Hepatocyte (in vitro differentiated cells): Measurements from ENCODE around the gene FGD2. TPM values are rescaled to one million over a fixed set of nuclear protein-coding genes. Genes with fewer than 3 reads are reported as not detected.
"Not testable (repeated sequence)": the region's sequence is repeated elsewhere in the genome, so short reads cannot be mapped to it uniquely, and the experiment has no call there.

Experiments
- DNase-seq: peaks from one replicate; pipeline ENCODE4 v3.0.0-alpha.2; 2016; ENCODE audit warnings: low spot score
- H2AFZ ChIP-seq: fragments of 200-600 bp; sonication (generic); 2 replicates; pipeline ENCODE4 v1.6.0; 2016; ENCODE audit warnings: antibody characterized with exemption, mild to moderate bottlenecking
- H3K27ac ChIP-seq: fragments of 200-600 bp; sonication (generic); 2 replicates; pipeline ENCODE4 v1.5.1; 2016; ENCODE audit warnings: mild to moderate bottlenecking
- H3K27me3 ChIP-seq: fragments of 200-600 bp; sonication (generic); 2 replicates; pipeline ENCODE4 v1.6.1; 2016
- H3K36me3 ChIP-seq: fragments of 200-600 bp; sonication (generic); replicated peaks from 2 replicates; pipeline ENCODE4 v1.5.1; 2016; ENCODE audit warnings: low read depth; ENCODE audit not compliant: insufficient read depth
- H3K4me1 ChIP-seq: fragments of 200-600 bp; sonication (generic); 2 replicates; pipeline ENCODE4 v1.5.1; 2016; ENCODE audit warnings: mild to moderate bottlenecking, moderate library complexity; ENCODE audit not compliant: insufficient read depth
- H3K4me2 ChIP-seq: fragments of 200-600 bp; sonication (generic); 2 replicates; pipeline ENCODE4 v1.6.0; 2016
- H3K4me3 ChIP-seq: fragments of 200-600 bp; sonication (generic); 2 replicates; pipeline ENCODE4 v1.5.1; 2016; ENCODE audit warnings: mild to moderate bottlenecking
- H3K79me2 ChIP-seq: fragments of 200-600 bp; sonication (generic); 2 replicates; pipeline ENCODE4 v1.6.0; 2017; ENCODE audit warnings: mild to moderate bottlenecking
- H3K9me2 ChIP-seq: fragments of 200-600 bp; sonication (generic); replicated peaks from 2 replicates; pipeline ENCODE4 v1.6.0; 2017; ENCODE audit warnings: mild to moderate bottlenecking; ENCODE audit not compliant: insufficient read depth
- H3K9me3 ChIP-seq: fragments of 200-600 bp; sonication (generic); 2 replicates; pipeline ENCODE4 v1.5.1; 2016; ENCODE audit warnings: low read depth, mild to moderate bottlenecking
- H4K20me1 ChIP-seq: fragments of 200-600 bp; sonication (generic); 2 replicates; pipeline ENCODE4 v1.6.0; 2016; ENCODE audit warnings: mild to moderate bottlenecking; ENCODE audit not compliant: insufficient read depth, poor library complexity, severe bottlenecking
- EZH2 ChIP-seq: fragments of 200-600 bp; sonication (generic); IDR thresholded peaks from 2 replicates; pipeline ENCODE4 v1.6.1; 2016; ENCODE audit warnings: antibody characterized with exemption, mild to moderate bottlenecking, borderline replicate concordance
- EZH2phosphoT487 ChIP-seq: fragments of 200-600 bp; sonication (generic); IDR thresholded peaks from one replicate; pipeline ENCODE4 v1.6.1; 2018; ENCODE audit warnings: antibody characterized with exemption, mild to moderate bottlenecking, low read depth, moderate library complexity; ENCODE audit not compliant: unreplicated experiment, severe bottlenecking
- WGBS: methylation state at CpG from one replicate; pipeline ENCODE4 v1.1.6; 2016; ENCODE audit warnings: low lambda C conversion rate; ENCODE audit errors: missing lambda C conversion rate; 5-methylcytosine and 5-hydroxymethylcytosine counted together
- polyA plus RNA-seq: library from polyadenylated mRNA; unstranded; fragments of >200 nt; fragmentation: Nextera tagmentation; extraction: Ambion mirVana; gene quantifications from 2 replicates; pipeline ENCODE4 v1.2.1, GENCODE V29; 2016
- total RNA-seq: library from RNA; depleted of rRNA; stranded (reverse); fragments of >200 nt; gene quantifications from 2 replicates; pipeline ENCODE4 v1.2.3, GENCODE V29; 2014
- TF ChIP-seq, protein P1 (sequence below): fragments of 200-600 bp; sonication (generic); IDR thresholded peaks from 2 replicates; pipeline ENCODE4 v1.5.1; 2016; ENCODE audit warnings: antibody characterized with exemption, mild to moderate bottlenecking; ENCODE audit not compliant: poor library complexity

FGD2 gene
- total and polyA plus RNA-seq, 2 experiments from 2014 or later = 4.6 to 5.2 TPM

DNA sequence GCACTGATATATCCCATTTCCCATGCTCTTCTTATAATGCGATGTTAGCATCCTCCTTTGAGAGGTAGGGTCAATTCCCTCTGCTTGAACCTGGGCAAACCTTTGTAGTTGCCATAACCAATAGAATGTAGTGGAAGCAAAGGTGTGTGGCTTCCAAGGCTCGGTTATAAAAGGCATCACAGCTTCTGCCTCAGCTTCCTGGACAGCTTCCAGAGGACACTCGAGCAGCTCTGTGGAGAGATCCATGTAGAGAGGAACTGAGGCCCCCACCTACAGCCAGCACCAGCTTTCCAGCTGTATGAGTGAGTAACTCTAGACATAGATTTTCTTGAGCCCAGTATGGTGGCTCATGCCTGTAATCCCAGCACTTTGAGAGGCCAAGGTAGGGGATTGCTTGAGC, 36.7 kb downstream of the FGD2 start:
- Histone ChIP-seq H3K4me3 (no peak overlapping the region), H3K9me2 (no peaks in the 10 kb centered on the region), H3K27me3 (no peaks in the 10 kb centered on the region), H3K9me3 (no peaks in the 10 kb centered on the region), H3K79me2 (no peaks in the 10 kb centered on the region), H3K36me3 (no peaks in the 10 kb centered on the region), H4K20me1 (no peaks in the 10 kb centered on the region), H3K27ac (no peak overlapping the region), H3K4me2 (no peak overlapping the region), H2AFZ (no peak overlapping the region), H3K4me1 (peaks cover 3% of the 10 kb centered on the region)
- TF ChIP-seq EZH2 (no peak), EZH2phosphoT487 (no peak)
- TF ChIP-seq, protein P1, sequence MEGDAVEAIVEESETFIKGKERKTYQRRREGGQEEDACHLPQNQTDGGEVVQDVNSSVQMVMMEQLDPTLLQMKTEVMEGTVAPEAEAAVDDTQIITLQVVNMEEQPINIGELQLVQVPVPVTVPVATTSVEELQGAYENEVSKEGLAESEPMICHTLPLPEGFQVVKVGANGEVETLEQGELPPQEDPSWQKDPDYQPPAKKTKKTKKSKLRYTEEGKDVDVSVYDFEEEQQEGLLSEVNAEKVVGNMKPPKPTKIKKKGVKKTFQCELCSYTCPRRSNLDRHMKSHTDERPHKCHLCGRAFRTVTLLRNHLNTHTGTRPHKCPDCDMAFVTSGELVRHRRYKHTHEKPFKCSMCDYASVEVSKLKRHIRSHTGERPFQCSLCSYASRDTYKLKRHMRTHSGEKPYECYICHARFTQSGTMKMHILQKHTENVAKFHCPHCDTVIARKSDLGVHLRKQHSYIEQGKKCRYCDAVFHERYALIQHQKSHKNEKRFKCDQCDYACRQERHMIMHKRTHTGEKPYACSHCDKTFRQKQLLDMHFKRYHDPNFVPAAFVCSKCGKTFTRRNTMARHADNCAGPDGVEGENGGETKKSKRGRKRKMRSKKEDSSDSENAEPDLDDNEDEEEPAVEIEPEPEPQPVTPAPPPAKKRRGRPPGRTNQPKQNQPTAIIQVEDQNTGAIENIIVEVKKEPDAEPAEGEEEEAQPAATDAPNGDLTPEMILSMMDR = no peak
- 65% methylated on average over 3 of the region's 3 CpGs for WGBS
- DNase-seq = no peak

DNA sequence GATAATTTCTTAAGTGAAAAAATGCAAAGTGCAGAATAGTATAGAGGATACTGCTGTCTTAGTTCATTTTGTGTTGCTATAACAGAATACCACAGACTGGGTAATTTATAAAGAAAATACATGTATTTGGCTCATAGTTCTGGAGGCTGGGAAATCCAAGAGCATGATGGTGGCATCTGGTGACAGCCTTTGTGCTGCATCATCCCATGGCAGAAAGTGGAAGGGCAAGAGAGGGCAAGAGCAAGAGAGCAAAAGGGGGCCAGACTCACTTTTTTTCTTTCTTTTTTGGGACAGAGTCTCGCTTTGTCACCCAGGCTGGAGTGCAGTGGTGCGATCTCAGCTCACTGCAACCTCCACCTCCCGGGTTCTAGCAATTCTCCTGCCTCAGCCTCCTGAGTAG, 37.6 kb downstream of the FGD2 start:
- not testable (repeated sequence) for H3K4me1 ChIP-seq, DNase-seq
- WGBS = 100% methylated on average over 3 of the region's 3 CpGs

DNA sequence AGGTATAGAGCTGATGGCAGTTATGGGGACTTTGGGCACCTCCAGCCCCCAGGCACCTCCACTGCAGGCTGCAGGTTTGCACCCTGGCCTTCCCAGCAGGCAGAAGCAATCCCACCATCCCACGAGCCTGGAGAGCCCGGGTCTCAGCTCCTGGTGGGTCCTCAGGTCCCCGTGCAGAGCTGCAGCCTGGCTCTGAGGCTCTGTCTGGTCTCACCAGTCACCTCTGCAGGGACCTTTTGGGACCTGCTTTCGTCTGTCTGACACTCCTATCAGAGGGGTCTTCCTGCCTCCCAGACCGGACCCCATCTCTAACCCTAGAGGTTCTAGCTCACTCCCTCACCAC, 41.9 kb downstream of the FGD2 start:
- no peaks in the 10 kb centered on the region for H3K27me3 ChIP-seq
- DNase-seq = no peak
- no peak for TF ChIP-seq EZH2phosphoT487
- TF ChIP-seq, protein P1 = no peak
- no peak for TF ChIP-seq EZH2
- H3K4me2 ChIP-seq = no peak overlapping the region
- no peak overlapping the region for H3K4me3 ChIP-seq
- no peak overlapping the region for H2AFZ ChIP-seq
- WGBS = 89% methylated on average over 5 of the region's 5 CpGs
- H4K20me1 ChIP-seq = no peaks in the 10 kb centered on the region
- H3K36me3 ChIP-seq = no peaks in the 10 kb centered on the region
- H3K27ac ChIP-seq = no peak overlapping the region
- H3K79me2 ChIP-seq = no peaks in the 10 kb centered on the region
- H3K4me1 ChIP-seq = peaks cover 5% of the 10 kb centered on the region
- H3K9me2 ChIP-seq = no peaks in the 10 kb centered on the region
- no peaks in the 10 kb centered on the region for H3K9me3 ChIP-seq

More for the DNA sequence above, 37.6 kb downstream of the FGD2 start:
- not testable (repeated sequence) for H3K36me3 ChIP-seq, H3K27ac ChIP-seq, H3K9me3 ChIP-seq, H3K4me3 ChIP-seq, H3K4me2 ChIP-seq, H3K79me2 ChIP-seq, H3K27me3 ChIP-seq, H4K20me1 ChIP-seq, H2AFZ ChIP-seq, H3K9me2 ChIP-seq

DNA sequence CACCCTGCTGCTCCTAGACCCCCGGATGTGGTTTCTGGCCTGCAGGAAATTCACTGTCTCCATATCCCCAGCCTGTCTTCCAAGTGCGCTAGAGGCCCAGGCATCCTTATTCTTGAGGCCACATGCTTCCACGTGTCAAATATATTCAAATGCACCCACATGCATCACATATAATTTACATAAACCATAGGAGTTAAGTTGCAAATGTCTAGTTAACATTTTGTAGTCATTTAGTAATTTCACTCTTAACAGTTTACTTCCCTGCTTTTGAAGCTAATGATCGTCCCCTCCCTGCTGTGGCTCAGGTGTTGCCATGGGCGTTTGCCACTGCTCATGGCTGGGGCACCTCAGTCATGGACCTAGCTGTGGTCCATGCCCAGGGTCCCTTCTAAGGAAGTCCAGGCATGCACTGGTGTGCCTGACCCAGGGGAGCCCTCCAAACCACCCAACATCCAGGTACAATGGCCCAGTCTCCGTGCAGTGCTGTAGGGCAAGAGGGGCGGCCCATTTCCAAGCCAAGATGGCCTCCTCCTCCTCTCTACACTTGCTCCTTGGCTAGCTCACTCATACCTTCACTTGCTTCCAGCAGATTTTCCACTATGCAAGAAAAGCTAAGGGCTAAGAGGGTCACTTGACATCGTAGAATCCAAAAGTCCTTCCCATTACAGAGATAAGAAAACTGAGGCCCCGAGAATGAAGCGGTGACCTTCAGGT, 42.4 kb downstream of the FGD2 start:
- H4K20me1 ChIP-seq = no peaks in the 10 kb centered on the region
- H3K27me3 ChIP-seq = no peaks in the 10 kb centered on the region
- H3K9me2 ChIP-seq = no peaks in the 10 kb centered on the region
- H3K27ac ChIP-seq = no peak overlapping the region
- H2AFZ ChIP-seq = no peak overlapping the region
- no peak overlapping the region for H3K4me2 ChIP-seq
- H3K9me3 ChIP-seq = no peaks in the 10 kb centered on the region
- 91% methylated on average over 10 of the region's 10 CpGs for WGBS
- no peak overlapping the region for H3K4me3 ChIP-seq
- no peaks in the 10 kb centered on the region for H3K36me3 ChIP-seq
- TF ChIP-seq EZH2phosphoT487 (no peak), EZH2 (no peak)
- TF ChIP-seq, protein P1 = no peak
- peaks cover 5% of the 10 kb centered on the region for H3K4me1 ChIP-seq
- no peaks in the 10 kb centered on the region for H3K79me2 ChIP-seq
- no peak for DNase-seq
